ENCODE results near the gene BRF1.

GRCh38 chr14:105210266-105211025, 90.4 kb downstream of the BRF1 start:
- TF ChIP-seq CTCF (IDR thresholded peaks at IDR 0.05 in 2 of 3, conservative IDR thresholded peaks at IDR 0.05 in 1 of 3; ENCODE audit: borderline replicate concordance in 1 of 3, insufficient read depth in 1 of 3, low read depth in 2 of 3, low read length in 2 of 3): no peak
- no peak for TF ChIP-seq EZH2 (IDR thresholded peaks at IDR 0.05)
- TF ChIP-seq POLR2A (IDR thresholded peaks at IDR 0.05; ENCODE audit: borderline replicate concordance, extremely low read depth, insufficient read depth, insufficient read length): no peak
- no peak for TF ChIP-seq REST (IDR thresholded peaks at IDR 0.05; ENCODE audit: low read depth)
- TF ChIP-seq EZH2phosphoT487 (IDR thresholded peaks at IDR 0.05; ENCODE audit: borderline replicate concordance): no peak
- TF ChIP-seq POLR2AphosphoS5 (IDR thresholded peaks at IDR 0.05; ENCODE audit: low read depth, low read length): no peak
- no peak for TF ChIP-seq FOSL1 (IDR thresholded peaks at IDR 0.05; ENCODE audit: low read depth)
- no peak for TF ChIP-seq SIN3A (IDR thresholded peaks at IDR 0.05; ENCODE audit: low read depth)
- TF ChIP-seq, protein P1, sequence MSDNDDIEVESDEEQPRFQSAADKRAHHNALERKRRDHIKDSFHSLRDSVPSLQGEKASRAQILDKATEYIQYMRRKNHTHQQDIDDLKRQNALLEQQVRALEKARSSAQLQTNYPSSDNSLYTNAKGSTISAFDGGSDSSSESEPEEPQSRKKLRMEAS (IDR thresholded peaks at IDR 0.05): no peak
- no peak for TF ChIP-seq TCF7L2 (IDR thresholded peaks at IDR 0.05; ENCODE audit: borderline replicate concordance, extremely low read depth, insufficient read depth, insufficient read length)
- no peak for TF ChIP-seq ZFX (IDR thresholded peaks at IDR 0.05)
- TF ChIP-seq CBX3 (IDR thresholded peaks at IDR 0.05; ENCODE audit: low read depth): no peak
- no peak for TF ChIP-seq RAD21 (IDR thresholded peaks at IDR 0.05; ENCODE audit: low read depth)
- no peak for TF ChIP-seq ELF1 (IDR thresholded peaks at IDR 0.05; ENCODE audit: borderline replicate concordance, low read depth)

Data from HCT116 (cell line).